Mesodermal cell (in vitro differentiated cells): ENCODE data around the gene CPLX1.
"Not testable (repeated sequence)": the region's sequence is repeated elsewhere in the genome, so short reads cannot be mapped to it uniquely, and the experiment has no call there.

Source experiments
- H3K27ac ChIP-seq: 2 replicates; pipeline ENCODE4 v1.7.0; 2013; ENCODE audit warnings: mild to moderate bottlenecking, low read depth, low read length, moderate library complexity; ENCODE audit not compliant: severe bottlenecking
- H3K36me3 ChIP-seq: 2 replicates; pipeline ENCODE4 v1.7.1; 2013; ENCODE audit warnings: mild to moderate bottlenecking, low read length, moderate library complexity; ENCODE audit not compliant: control insufficient read depth, insufficient read depth
- H3K4me1 ChIP-seq: one replicate; pipeline ENCODE4 v1.7.1; 2013; ENCODE audit warnings: mild to moderate bottlenecking, low read length; ENCODE audit not compliant: insufficient read depth, control insufficient read depth, poor library complexity, severe bottlenecking
- H3K4me3 ChIP-seq: 2 replicates; pipeline ENCODE4 v1.7.0; 2013; ENCODE audit warnings: low read length, control low read depth, mild to moderate bottlenecking; ENCODE audit not compliant: insufficient read depth, poor library complexity, severe bottlenecking; ENCODE audit errors: extremely low read depth
- H3K9me3 ChIP-seq: 2 replicates; pipeline ENCODE4 v1.7.1; 2013; ENCODE audit warnings: mild to moderate bottlenecking, low read length, moderate library complexity; ENCODE audit not compliant: control insufficient read depth
- WGBS, 2 experiments: methylation state at CpG; one replicate each; pipeline ENCODE4 v1.1.5; 2013; ENCODE audit warnings: missing lambda C conversion rate in 2 of 2; ENCODE audit not compliant: insufficient coverage in 2 of 2; 5-methylcytosine and 5-hydroxymethylcytosine counted together

CPLX1 gene

GRCh38 chr4:739569-739968, 86.4 kb downstream of the CPLX1 start:
- Histone ChIP-seq H3K9me3 (no peaks in the 10 kb centered on the region), H3K36me3 (peaks cover 84% of the 10 kb centered on the region), H3K4me1 (no peaks in the 10 kb centered on the region), H3K4me3 (no peak overlapping the region), H3K27ac (no peak overlapping the region)
- 96 to 97% methylated on average over 21 to 22 of the region's 22 CpGs for WGBS, 2 experiments

GRCh38 chr4:738781-739280, 87.1 kb downstream of the CPLX1 start:
- Histone ChIP-seq H3K9me3 (no peaks in the 10 kb centered on the region), H3K4me1 (no peaks in the 10 kb centered on the region), H3K27ac (no peak overlapping the region), H3K36me3 (peaks cover 84% of the 10 kb centered on the region), H3K4me3 (no peak overlapping the region)
- 92 to 95% methylated on average over 8 to 14 of the region's 16 CpGs for WGBS, 2 experiments

- H3K4me1 ChIP-seq, H3K9me3 ChIP-seq, H3K4me3 ChIP-seq, H3K27ac ChIP-seq: not testable (repeated sequence)
- peaks cover 87% of the 10 kb centered on the region for H3K36me3 ChIP-seq
- 95 to 99% methylated on average over 16 to 27 of the region's 34 CpGs for WGBS, 2 experiments
Measured at GRCh38 chr4:736561-736960, 89.4 kb downstream of the CPLX1 start.

- no peaks in the 10 kb centered on the region for H3K4me1 ChIP-seq
- 96 to 97% methylated on average over 7 of the region's 8 CpGs for WGBS, 2 experiments
- H3K9me3 ChIP-seq: no peaks in the 10 kb centered on the region
- H3K4me3 ChIP-seq: no peak overlapping the region
- peaks cover 89% of the 10 kb centered on the region for H3K36me3 ChIP-seq
- H3K27ac ChIP-seq: no peak overlapping the region
Measured at GRCh38 chr4:735583-735982, 90.3 kb downstream of the CPLX1 start.
